ENCODE data around the gene RPS24.

The RPS24 gene

DNA sequence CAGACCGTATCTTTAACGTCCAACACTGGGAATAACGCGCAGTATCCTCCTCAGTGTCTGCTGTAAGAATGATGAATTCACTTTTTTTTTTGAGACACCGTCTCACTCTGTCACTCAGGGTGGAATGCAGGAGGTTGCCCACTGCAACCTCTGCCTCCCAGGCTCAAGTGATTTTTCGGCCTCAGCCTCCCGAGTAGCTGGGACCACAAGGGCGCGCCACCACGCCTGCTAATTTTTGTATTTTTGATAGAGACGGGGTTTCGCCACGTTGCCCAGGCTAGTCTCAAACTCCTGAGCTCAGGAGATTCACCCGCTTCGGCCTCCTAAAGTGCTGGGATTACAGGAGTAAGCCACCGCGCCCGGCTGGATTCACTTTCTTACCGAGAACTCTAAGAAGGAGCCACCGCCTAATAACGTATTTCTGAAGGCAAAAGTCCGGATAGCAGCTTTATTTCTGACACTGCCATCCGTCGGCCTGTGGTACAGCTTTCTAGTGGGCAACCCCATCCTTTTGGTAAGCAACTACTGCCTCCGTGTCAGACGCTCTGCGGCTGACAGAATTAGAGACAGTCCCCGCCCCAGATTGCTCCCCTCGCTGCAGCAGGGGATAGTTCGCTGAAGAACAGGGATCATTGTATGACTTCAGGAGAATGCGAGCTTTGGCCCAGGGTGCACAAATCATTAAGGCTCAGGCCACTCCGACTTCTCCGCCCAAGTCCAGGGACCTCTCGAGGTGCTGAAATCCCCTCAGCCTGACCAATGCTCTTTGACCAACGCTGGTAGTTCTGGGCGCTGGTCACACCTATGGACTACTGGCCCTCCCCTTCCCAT lies 5.0 kb upstream of the RPS24 start:
- no peak for FAIRE-seq

DNA sequence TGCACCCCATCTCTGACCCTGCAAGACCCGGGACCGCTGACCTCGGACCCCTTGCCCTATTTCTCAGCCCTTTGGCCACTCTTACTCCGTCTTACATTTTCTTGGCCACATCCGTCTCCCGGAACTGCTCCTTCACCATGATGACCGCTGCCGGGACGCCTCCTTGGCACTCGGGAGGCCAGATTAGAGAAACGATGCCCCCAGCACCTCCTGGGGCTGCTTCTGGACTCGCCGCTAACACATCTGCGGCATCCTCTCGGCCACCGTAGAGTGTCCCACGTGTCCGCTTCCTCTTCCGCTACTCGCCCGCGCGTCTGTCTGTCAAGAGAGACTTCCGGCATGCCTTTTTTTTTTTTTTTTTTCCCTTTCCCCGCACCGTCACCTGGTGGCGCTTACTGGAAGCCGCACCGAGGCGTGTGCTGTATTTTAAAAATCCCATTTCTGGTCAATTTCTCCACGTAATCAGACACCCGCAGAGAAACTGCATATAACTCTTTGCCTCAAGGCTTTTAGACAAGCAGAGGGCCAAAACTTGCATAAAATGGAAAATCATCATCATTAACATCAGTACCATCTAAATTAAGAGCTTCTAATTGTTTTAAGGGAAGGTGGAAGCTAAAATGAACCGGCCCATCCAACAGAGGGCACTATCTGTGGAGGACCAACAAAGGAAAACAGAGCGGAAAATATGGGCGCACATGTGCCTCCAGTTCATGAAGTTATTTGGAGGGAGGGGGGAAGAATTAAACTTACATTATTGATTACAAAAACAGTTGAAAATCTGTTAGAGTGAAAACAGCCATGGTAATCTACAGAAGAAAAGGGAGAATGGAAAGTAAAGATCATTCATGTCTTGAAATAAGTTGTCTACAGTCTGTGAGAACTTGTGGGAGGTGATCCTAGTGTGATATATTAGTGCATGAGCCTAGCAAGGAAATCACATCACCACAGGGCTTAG lies 4.1 kb upstream of the RPS24 start, which contains the start of gene POLR3A:
POLR3A (minus strand) TSS at position 247 of the 958 bp plus-strand sequence; CDS start at position 139, 108 bp downstream.
- no peak for FAIRE-seq

DNA sequence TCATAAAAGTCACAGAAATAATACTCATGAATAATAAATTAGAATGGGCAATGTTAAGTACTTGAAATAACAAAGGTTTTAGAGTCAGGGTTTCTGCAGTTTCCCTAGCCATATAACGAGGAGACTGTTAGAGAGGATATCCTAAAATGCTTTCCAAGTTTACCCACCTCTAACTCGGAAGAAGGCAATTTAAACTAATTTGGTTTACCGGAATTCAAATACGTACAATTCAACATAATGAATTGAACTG lies 351 bp upstream of the RPS24 start:
- no peak for FAIRE-seq

DNA sequence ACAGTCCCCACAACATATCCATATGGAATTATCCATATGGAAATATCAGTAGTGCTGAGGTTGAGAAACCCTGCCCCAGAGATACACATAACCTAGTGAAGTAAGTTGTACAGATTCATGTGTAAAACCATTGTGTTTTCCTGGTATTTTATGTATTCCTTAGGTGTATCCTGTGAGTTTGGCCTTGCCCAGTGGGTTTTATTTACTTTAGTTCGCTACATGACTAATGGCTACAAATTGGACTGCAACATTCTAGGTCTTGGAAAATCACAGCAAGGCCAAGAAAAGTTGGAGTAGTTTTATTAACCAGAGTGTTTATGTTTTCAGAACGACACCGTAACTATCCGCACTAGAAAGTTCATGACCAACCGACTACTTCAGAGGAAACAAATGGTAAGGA lies 1.4 kb downstream of the RPS24 start:
- no peak for FAIRE-seq

DNA sequence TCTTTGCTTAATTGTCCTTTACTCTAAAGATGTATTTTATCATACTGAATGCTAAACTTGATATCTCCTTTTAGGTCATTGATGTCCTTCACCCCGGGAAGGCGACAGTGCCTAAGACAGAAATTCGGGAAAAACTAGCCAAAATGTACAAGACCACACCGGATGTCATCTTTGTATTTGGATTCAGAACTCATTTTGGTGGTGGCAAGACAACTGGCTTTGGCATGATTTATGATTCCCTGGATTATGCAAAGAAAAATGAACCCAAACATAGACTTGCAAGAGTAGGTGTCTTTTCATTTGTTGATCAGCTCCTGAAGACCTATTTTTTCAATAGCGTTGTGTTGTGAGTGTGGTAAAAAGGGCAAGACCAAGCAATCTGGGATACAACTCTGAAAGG lies 1.8 kb downstream of the RPS24 start:
- no peak for FAIRE-seq

DNA sequence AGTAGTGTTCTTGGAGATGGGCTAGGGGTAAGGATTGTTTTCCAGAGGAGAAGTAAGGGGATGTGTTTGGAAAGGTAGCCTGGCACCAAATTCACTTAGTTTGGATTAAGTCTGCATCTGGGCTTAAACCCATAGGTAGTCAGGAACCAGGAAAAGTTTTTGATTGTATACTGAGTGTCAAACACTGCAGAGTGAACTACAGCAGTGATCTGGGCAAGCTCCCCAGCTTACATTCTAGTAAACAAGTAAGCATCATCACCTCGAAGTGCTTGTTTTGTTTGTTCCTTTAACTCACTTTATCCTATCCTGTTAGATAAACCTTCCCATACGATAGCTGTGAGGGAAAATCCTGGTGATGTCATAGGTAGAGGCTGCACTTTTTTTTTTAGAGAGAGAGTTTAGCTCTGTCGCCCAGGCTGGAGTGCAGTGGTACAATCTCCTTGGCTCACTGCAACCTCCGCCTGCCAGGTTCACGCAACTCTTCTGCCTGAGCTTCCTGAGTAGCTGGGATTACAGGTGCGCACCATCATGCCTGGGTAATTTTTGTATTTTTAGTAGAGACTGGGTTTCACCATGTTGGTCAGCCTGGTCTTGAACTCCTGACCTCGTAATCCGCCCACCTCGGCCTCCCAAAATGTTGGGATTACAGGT lies 2.4 kb downstream of the RPS24 start:
- no peak for FAIRE-seq

DNA sequence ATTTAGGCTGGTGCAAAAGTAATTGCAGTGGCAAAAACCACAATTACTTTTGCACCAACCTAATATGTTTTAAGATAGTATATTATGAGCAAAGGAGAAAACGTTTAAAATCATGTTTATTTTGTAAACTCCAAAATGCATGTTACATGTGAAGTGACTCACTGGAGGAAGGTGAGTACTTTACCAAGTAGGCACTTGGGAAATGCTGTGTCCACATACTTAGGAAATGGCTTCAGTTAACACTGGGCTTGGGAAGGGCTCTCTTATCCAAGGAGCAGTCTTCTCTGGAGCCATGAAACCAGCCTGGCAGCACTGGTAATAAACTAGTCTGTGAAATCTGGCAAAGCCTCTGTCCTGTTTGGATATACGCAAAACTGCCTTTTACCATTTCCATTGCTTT lies 4.4 kb downstream of the RPS24 start:
- FAIRE-seq = no peak

DNA sequence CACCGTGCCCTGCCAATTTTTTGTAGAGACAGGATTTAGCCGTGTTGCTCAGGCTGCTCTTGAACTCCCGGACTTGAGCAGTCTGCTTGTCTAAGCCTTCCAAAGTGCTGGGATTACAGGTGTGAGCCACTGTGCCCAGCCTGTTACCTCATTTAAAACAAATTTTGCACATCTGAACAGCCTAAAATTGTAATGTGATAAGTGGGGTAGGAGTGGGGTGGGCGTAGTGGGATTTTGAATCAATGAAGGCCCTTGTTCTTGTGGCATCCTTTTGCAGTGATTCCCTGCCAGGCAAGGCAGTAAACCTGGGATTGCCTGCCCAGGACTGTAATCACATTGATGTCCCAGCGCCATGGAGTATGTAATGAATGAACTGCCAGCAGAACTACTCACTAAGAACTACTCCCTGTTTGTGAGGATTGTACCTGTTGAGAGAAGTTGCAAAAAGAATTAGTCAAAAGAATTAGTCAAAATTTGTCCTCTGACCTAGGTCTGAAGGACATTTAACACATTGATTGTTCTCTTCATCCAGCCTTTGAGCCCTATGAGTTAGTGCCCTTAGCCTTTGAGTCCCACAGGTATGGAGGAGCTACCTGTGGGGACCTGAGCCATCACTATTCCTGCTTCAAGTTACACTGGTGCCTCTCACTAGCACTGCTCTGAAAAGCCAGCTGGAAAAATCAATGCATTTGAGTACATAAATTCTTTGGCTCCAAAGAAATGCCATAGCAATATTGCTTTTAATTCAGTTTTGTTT lies 5.3 kb downstream of the RPS24 start:
- FAIRE-seq = no peak

DNA sequence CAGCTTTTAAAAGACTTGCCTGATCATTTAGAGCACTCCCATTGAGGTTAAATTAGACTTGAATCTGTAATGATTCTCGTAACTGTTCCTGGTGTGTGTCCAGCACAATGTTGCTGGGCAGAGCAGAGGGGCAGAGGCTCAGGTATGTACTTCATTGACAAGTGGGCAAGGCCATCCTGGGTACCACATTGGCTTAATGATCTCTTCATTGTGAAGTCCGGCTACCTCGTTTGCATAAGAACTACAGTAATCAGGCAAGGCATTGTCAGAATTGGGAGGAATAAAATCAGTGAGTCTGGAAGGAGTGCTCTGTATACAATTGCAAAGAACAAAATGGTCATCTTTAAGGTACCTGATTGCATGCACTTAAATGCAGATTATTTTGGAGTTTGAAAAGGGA lies 6.1 kb downstream of the RPS24 start:
- FAIRE-seq = no peak

DNA sequence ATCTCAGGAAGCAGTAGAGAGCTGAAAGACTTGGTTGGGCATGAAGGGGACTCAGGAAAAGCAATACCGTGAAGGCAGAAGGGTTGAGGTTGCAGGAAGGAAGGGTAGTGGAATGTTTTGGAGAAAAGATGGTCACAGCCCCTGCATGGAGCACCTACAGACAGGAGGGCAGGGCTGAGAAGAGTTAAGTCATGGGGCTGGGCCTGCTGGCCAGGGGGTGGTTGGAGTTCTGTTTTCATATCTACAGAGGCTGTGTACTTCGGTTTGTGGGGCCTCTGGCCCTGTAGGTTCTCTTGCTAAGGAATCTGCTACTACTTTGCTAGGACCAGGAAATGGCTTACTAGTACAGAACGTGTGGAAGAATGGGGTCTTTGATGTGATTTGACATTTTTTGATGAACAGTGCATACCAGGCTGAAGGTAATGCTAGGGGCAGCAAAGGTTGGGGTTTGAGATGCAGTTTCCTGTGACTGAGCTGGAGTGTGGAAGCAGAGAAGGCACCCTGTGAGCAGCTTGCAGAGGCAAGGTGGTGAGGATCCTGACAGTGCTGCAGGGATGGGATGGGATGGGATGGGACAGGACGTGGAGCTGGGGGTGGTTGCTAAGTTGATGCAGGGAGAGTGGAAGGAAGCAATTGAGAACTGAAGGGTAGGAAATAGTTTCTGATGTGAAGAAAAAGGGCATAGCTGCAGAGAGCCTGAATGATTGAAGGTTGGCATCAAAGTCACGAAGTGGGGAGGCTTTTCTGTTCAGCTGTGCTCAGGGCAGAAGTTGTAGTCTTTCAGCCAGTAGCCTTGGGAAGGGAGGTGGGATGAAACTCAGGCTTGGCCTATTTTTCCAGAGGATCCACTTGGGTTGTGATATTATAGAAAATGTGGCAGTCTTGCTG lies 7.8 kb downstream of the RPS24 start:
- no peak for FAIRE-seq

DNA sequence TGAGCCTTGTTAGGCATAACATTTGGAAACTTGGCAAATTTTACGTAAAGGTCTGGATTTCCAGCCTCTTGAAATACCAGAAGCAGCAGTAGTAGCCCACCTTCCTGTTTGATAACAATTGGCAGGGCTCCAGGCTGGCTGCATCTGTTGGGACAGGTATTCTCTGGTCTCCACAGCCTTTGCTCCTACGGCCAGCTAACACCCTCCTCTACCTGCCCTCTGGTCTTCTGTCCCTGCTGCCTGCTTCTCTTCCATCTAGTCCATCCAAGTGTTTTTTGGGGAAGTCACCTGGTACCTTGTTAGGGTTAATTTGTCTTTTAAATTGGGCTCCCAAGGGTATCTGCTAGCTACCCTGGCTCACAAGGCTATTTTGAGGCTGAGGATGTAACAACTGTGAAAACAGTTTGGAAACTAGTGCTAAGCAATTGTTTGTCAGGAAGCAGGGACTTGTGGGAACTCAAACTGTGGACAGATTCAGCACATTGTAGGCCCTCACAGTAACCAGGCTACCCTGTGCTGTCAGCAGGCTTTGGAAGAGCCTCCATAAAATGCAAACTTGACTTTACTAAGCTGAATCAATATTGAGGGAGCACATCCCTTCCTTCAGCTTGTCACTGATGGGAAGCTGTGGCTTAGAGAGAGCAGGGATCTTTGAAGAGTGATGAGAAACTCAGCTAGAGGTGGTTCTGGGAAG lies 8.5 kb downstream of the RPS24 start:
- no peak for FAIRE-seq

DNA sequence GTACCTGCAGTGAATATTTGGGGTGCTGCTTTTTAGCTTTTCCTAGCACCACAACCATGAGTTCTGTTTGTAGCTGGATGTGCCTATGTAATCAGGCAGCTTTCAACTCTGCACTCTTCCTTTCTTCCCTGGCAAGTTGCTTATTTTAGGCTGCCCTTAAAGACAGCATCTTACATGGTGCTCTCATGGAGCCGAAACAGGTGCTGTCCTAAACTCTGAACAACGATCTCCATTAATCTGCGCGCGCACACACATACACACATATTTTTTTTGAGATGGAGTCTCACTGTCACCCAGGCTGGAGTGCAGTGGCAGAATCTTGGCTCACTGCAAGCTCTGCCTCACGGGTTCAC lies 9.1 kb downstream of the RPS24 start:
- no peak for FAIRE-seq

DNA sequence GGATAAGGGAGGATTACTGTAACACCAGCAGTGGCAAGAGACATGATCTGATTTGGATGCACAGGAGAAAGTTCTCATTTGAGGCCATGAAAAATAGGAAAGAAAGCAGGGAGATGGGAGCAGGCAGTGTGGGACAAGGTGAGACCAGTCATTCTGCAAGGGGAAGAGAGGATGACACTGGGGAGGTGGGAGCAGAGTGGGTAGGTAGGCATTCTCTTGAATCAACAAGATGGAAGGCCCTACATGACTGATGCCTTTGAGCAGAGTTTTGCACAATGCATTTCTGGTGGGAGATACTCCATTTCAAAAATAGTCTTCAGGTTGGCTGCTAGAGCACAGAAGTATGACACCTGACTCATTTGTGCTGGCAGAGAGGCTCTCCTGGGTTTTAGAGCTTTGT lies 10.5 kb downstream of the RPS24 start:
- no peak for FAIRE-seq

DNA sequence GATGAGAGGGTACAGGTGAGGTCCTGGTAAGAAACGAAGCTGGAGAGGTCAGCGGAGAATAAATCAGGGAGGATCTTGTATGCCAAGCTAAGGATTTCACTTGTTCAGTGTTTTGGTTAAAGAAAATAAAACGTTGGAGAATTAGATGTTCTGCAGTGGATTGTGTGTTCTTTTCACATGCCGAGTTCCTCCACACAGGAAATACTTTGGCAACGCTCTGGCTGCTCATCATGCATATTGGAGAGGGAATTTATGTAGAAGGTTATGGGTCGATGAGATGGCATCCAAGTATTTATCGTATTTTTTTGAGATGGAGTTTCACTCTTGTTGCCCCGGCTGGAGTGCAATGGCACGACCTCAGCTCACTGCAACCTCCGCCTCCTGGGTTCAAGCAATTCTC lies 11.0 kb downstream of the RPS24 start:
- FAIRE-seq = no peak

DNA sequence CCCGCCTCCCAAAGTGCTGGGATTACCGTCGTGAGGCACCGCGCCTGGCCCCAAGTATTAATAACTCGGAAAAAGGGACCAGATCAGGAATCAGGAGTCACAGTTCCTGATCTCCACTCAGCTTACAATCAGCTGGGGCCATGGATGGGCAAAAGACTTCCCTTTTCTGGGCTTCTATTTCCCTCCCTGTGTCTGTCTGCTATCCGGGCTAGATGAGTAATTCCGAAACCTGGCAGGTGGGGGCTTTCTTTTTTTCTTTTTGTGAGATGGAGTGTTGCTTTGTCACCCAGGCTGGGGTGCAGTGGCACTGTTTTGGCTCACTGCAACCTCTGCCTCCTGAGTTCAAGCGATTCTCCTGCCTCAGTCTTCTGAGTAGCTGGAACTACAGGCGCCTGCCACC lies 11.6 kb downstream of the RPS24 start:
- FAIRE-seq = no peak

DNA sequence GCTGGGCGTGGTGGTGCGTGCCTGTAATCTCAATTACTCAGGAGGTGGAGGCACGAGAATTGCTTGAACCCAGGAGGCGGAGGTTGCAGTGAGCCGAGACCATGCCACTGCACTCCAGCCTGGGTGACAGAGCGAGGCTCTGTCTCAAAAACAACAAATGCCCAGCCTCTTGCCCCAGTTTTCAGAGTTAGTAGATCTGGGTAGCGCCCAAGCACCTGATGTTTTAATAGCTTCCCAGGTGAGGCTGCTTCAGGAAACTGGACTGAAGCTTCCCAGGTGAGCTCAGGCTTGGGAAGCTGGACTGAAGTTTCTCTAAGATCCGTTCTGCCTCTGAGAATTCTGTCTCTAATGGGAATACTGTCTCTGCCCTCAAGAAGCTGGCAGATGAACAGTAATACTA lies 12.2 kb downstream of the RPS24 start:
- FAIRE-seq = no peak

DNA sequence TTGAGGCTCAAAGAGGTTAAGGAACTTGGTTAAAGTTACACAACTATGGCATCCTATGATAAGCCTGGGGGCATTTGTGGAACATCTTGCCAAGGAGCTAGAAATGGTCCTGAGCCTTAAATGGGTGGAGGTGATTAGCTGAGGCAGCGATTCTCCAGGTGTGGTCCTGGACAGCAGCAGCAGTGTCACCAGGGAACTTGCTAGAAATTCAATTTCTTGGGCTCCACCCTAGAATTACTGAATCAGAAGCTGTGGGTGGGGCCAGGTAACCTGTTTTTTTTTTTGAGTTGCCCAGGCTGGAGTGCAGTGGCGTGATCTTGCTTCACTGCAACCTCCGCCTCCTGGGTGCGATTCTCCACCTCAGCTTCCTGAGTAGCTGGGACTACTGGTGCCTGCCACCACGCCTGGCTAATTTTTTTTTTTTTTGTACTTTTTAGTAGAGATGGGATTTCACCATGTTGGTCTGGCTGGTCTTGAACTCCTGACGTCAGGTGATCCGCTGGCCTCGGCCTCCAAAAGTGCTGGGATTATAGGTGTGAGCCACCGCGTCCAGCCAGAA lies 13.1 kb downstream of the RPS24 start:
- FAIRE-seq = no peak

DNA sequence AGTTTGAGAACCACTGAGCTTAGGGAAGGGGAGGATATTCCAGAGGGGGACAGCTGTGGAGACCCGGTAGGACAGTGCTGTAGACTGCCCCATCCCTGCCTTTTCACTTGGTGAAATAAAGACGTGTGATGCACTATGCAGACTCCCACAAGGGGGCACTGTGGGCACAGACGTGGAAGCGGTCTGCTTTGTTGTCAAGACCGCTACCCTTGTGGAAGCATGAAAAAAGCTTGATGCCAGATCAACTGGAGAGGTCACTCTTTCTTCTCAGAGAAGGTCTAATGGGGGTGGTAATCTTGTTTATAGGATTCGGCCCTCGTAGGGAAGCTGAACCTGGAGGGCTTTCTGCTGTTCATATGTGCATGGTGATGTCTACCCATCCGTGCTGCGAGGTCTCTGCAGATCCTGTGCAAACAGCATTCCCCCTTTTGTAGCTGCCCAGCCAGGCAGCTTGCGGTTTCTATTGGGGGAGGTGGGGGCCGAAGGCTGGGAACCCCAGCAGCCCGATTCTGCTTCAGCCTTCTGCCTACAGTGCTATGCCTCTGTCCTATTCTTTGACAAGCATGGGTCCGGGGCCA lies 13.7 kb downstream of the RPS24 start:
- FAIRE-seq = no peak

DNA sequence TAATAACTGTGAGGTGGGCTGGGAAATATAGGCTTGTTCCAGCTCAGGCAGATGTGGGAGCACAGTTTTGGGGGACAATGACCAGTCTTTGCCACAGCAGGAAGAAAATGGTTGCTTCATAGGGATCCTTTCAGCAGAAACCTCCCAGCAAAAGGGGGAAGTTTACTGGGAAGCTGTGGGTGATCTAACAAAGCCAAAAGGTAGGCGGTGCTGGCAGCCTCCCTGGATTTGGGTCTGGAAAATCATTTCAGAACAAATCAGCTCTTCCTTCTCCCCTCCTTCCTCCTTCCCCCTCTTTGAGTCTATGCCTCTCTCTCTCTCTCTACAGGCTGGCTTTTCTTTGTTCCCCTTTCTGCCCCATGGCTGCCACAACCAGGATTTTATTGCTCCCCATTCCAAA lies 16.2 kb downstream of the RPS24 start:
- FAIRE-seq = no peak

DNA sequence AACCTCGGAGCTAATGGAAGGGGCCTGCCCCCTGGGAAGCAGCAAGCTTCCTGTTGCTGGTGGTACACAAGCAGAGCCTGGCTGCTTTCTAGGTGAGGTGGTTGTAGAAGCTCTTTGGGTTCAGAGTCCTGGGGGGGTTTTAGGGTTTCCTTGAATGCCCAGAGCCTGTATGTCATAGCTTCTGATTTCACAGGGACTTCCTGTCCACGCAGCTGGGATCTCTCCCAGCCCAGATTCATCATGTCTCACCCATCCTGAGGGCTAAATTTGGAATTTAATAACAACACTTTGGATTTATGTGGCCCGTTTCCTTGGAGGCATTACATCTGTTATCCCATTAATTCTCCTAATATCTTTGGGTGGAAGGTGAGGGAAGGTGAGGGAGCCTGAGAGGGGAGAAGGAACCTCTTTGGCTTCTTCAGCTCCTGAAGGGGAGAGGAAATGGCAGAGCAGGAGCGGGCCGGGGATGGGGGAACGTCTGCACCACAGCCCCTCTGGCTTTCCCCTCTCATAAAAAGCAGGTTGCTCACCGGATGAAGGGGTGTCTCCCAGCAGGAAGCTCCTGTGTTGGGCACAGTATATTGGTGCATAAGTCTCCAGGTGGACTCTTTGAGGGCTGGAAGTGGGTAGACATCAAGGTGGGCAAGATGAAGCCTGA lies 19.7 kb downstream of the RPS24 start:
- no peak for FAIRE-seq
